Panc1 (cell line): Measurements from ENCODE around the gene CDC42. TPM values are rescaled to one million over a fixed set of nuclear protein-coding genes. Genes with fewer than 3 reads are reported as not detected.

ENCODE experiments used
- ATAC-seq: fragments of 200-7000 bp; cut with Tn5 transposase; 2 replicates; pipeline ENCODE4 v1.9.1; 2020; ENCODE audit warnings: mild to moderate bottlenecking, moderate library complexity
- BruUV-seq: library from RNA; stranded (reverse); fragments of 400-500 nt; replicated peaks from 2 replicates; lab custom pipeline; 2021; lab: Mats Ljungman, UMichigan
- CTCF ChIA-PET: fragments of 300-600 bp; sonication (Branson Sonifier 250); formaldehyde crosslinking; loops from one replicate; lab custom pipeline; 2022; ENCODE audit warnings: antibody characterized with exemption; lab: Charles Lee
- POLR2A ChIA-PET: fragments of 300-600 bp; sonication (Branson Sonifier 250); formaldehyde crosslinking; loops from one replicate; lab custom pipeline; 2022; ENCODE audit warnings: antibody characterized with exemption; lab: Charles Lee
- DNase-seq: peaks from one replicate; pipeline ENCODE4 v3.0.0-alpha.2; 2010; ENCODE audit warnings: low read depth, low spot score
- H3K27ac ChIP-seq: 2 replicates; pipeline ENCODE4 v1.5.1; 2011; ENCODE audit warnings: mild to moderate bottlenecking, low read length, inconsistent platforms
- H3K27me3 ChIP-seq: fragments of 200-500 bp; sonication (Bioruptor generic); 2 replicates; pipeline ENCODE4 v1.6.0; 2014; ENCODE audit warnings: low read length, inconsistent platforms; ENCODE audit not compliant: control insufficient read depth, insufficient read depth
- H3K36me3 ChIP-seq: fragments of 200-500 bp; sonication (Bioruptor generic); 2 replicates; pipeline ENCODE4 v1.5.1; 2014; ENCODE audit warnings: inconsistent platforms, mild to moderate bottlenecking, low read length, moderate library complexity; ENCODE audit not compliant: control insufficient read depth, insufficient read depth
- H3K4me1 ChIP-seq: 2 replicates; pipeline ENCODE4 v1.5.1; 2011; ENCODE audit warnings: inconsistent platforms, mild to moderate bottlenecking, low read length, moderate library complexity; ENCODE audit not compliant: control insufficient read depth, insufficient read depth
- H3K4me3 ChIP-seq, 2 experiments: 2 replicates each; pipeline ENCODE4 v1.5.1; 2011 to 2012; ENCODE audit warnings: low read depth in 2 of 2, low read length in 2 of 2, mild to moderate bottlenecking in 2 of 2, inconsistent platforms in 1 of 2, moderate library complexity in 1 of 2
- H3K9me3 ChIP-seq: fragments of 200-500 bp; sonication (Bioruptor generic); 2 replicates; pipeline ENCODE4 v1.5.1; 2014; ENCODE audit warnings: low read depth, mild to moderate bottlenecking, inconsistent platforms, low read length, moderate library complexity; ENCODE audit not compliant: control insufficient read depth, insufficient read depth
- CTCF ChIP-seq: fragments of 450-650 bp; IDR thresholded peaks from 2 replicates; pipeline ENCODE4 v1.5.1; 2017; ENCODE audit warnings: mild to moderate bottlenecking
- POLR2AphosphoS5 ChIP-seq: IDR thresholded peaks from 2 replicates; pipeline ENCODE4 v1.6.1; 2012; ENCODE audit warnings: mild to moderate bottlenecking, low read depth, low read length, moderate library complexity
- REST ChIP-seq, 2 experiments: IDR thresholded peaks; 2 replicates each; pipeline ENCODE4 v1.6.1; 2011 to 2012; ENCODE audit warnings: low read depth in 2 of 2, control low read depth in 1 of 2, low read length in 1 of 2, mild to moderate bottlenecking in 1 of 2, moderate library complexity in 1 of 2; ENCODE audit not compliant: insufficient read depth in 1 of 2
- SIN3A ChIP-seq: IDR thresholded peaks from 2 replicates; pipeline ENCODE4 v1.6.1; 2012; ENCODE audit warnings: low read depth, mild to moderate bottlenecking, low read length, moderate library complexity, borderline replicate concordance; ENCODE audit not compliant: insufficient read depth
- TCF7L2 ChIP-seq: IDR thresholded peaks from 2 replicates; pipeline ENCODE4 v1.6.1; 2011; ENCODE audit warnings: mild to moderate bottlenecking, low read depth, low read length, inconsistent platforms
- in situ Hi-C: cut with HindIII; loops from 2 replicates; pipeline ENCODE4 v1.10.0; 2016; ENCODE audit warnings: low sequenced_read_pairs, low pct_unique_long_range_greater_than_20kb
- intact Hi-C: fragments of 100-400 bp; cut with micrococcal nuclease; formaldehyde crosslinking; loops from one replicate; pipeline ENCODE4 v1.10.0; 2022; ENCODE audit not compliant: unreplicated experiment
- total RNA-seq: library from RNA; stranded (reverse); gene quantifications from one replicate; pipeline ENCODE4 v1.2.1, GENCODE V29; 2021; ENCODE audit not compliant: unreplicated experiment

CDC42 gene
- total RNA-seq, 1 experiment from 2014 or later = 240 TPM

DNA sequence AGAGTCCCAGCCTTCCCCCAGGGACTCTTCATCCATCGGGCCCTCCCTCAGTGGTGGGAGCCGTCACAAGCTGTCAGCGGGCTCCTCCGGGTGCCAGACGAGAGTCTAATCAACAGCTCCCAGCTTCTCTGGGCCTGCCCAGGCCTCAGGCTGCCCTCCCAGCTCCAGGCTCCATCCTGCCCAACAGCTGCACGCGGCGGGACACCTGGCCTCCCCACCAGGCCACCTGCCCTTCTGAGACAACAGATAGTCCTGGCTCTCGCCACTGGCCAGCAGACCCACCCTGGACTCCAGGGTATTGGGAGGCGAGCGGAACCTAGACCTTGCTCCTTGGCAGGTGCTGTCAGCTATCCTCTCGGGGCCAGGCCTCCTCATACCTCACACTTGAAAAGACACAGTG lies 87.3 kb downstream of the CDC42 start:
- in situ Hi-C loops = no loop called here
- DNase-seq (no peak), ATAC-seq (no peak)
- Histone ChIP-seq H3K4me1 (peaks cover 18% of the 10 kb centered on the region), H3K4me3 (no peak overlapping the region), H3K36me3 (no peaks in the 10 kb centered on the region), H3K9me3 (no peaks in the 10 kb centered on the region), H3K27ac (no peak overlapping the region), H3K27me3 (no peaks in the 10 kb centered on the region)
- BruUV-seq = no TSS peak
- POLR2A ChIA-PET = no interaction called here
- CTCF ChIA-PET = interaction anchor here (0.8 kb wide), 1 partner anchor 277 kb away, joined by 3 read pairs; no protein-coding TSS in a partner anchor
- intact Hi-C loops = loop anchor here (10.0 kb wide), 1 partner anchor 135 kb away; no protein-coding TSS in a partner anchor
- no peak for TF ChIP-seq SIN3A
- no peak for TF ChIP-seq TCF7L2
- TF ChIP-seq REST (IDR thresholded peaks at IDR 0.05; ENCODE audit: insufficient read depth in 1 of 2, low read depth in 2 of 2, low read length in 1 of 2) = no peak
- TF ChIP-seq CTCF = no peak
- no peak for TF ChIP-seq POLR2AphosphoS5

Other genes with a start within 250 kb of the CDC42 start
- not detected for gene LDLRAD2, start 240.4 kb upstream of the CDC42 start, total RNA-seq
- gene HSPG2, start 115.4 kb upstream of the CDC42 start, total RNA-seq = 171 TPM
- gene CELA3B, start 75.7 kb upstream of the CDC42 start, total RNA-seq = 3.4 TPM
- 5.9 TPM for gene CELA3A, start 51.1 kb upstream of the CDC42 start, total RNA-seq
- gene WNT4, start 90.4 kb downstream of the CDC42 start, total RNA-seq = 0.92 TPM